PC-3 (cell line): ENCODE results near the gene CCL27. TPM values are rescaled to one million over a fixed set of nuclear protein-coding genes. Genes with fewer than 3 reads are reported as not detected.

ENCODE experiments used
- ATAC-seq: fragments of 200-7000 bp; cut with Tn5 transposase; 2 replicates; pipeline ENCODE4 v1.9.1; 2020; ENCODE audit warnings: mild to moderate bottlenecking, moderate library complexity
- BruUV-seq: library from RNA; stranded (reverse); fragments of 400-500 nt; replicated peaks from 2 replicates; lab custom pipeline; 2021; lab: Mats Ljungman, UMichigan
- CTCF ChIA-PET: fragments of 300-600 bp; sonication (Branson Sonifier 250); formaldehyde crosslinking; loops from one replicate; lab custom pipeline; 2022; ENCODE audit warnings: antibody characterized with exemption; lab: Charles Lee
- POLR2A ChIA-PET: fragments of 300-600 bp; sonication (Branson Sonifier 250); formaldehyde crosslinking; loops from one replicate; lab custom pipeline; 2022; ENCODE audit warnings: antibody characterized with exemption; ENCODE audit not compliant: unreplicated experiment; lab: Charles Lee
- DNase-seq: peaks from one replicate; pipeline ENCODE4 v3.0.0-alpha.2; 2015
- H2AFZ ChIP-seq: fragments of 300-600 bp; sonication (generic); 2 replicates; pipeline ENCODE4 v1.6.0; 2016; ENCODE audit warnings: antibody characterized with exemption, low read length
- H3F3A ChIP-seq: fragments of 300-600 bp; sonication (generic); one replicate; pipeline ENCODE4 v1.6.0; 2017; ENCODE audit warnings: antibody characterized with exemption, low read length, control low read depth, mild to moderate bottlenecking; ENCODE audit not compliant: unreplicated experiment
- H3K27ac ChIP-seq: fragments of 300-600 bp; sonication (generic); 2 replicates; pipeline ENCODE4 v1.5.1; 2016; ENCODE audit warnings: mild to moderate bottlenecking, low read length
- H3K27me3 ChIP-seq: fragments of 300-600 bp; sonication (generic); 2 replicates; pipeline ENCODE4 v1.6.1; 2016; ENCODE audit warnings: low read length, mixed read lengths
- H3K36me3 ChIP-seq: fragments of 300-600 bp; sonication (generic); 2 replicates; pipeline ENCODE4 v1.6.1; 2016; ENCODE audit warnings: low read depth, mixed run types, low read length, mixed read lengths
- H3K4me1 ChIP-seq: fragments of 300-600 bp; sonication (generic); 2 replicates; pipeline ENCODE4 v1.5.1; 2016; ENCODE audit warnings: low read length; ENCODE audit not compliant: insufficient read depth
- H3K4me2 ChIP-seq: fragments of 300-600 bp; sonication (generic); 2 replicates; pipeline ENCODE4 v1.6.0; 2016; ENCODE audit warnings: low read length
- H3K4me3 ChIP-seq: fragments of 300-600 bp; sonication (generic); 2 replicates; pipeline ENCODE4 v1.5.1; 2016; ENCODE audit warnings: mild to moderate bottlenecking, low read length, mixed read lengths
- H3K79me2 ChIP-seq: fragments of 300-600 bp; sonication (generic); 2 replicates; pipeline ENCODE4 v1.6.1; 2017; ENCODE audit warnings: low read length, mixed read lengths
- H3K9ac ChIP-seq: fragments of 300-600 bp; sonication (generic); 2 replicates; pipeline ENCODE4 v1.6.0; 2016; ENCODE audit warnings: mild to moderate bottlenecking, low read length
- H3K9me2 ChIP-seq: fragments of 300-600 bp; sonication (generic); replicated peaks from 2 replicates; pipeline ENCODE4 v1.6.1; 2016; ENCODE audit warnings: mixed run types, low read length, mixed read lengths
- H3K9me3 ChIP-seq: fragments of 300-600 bp; sonication (generic); 2 replicates; pipeline ENCODE4 v1.6.1; 2016; ENCODE audit warnings: low read length, mixed read lengths
- H4K20me1 ChIP-seq: fragments of 300-600 bp; sonication (generic); 2 replicates; pipeline ENCODE4 v1.6.1; 2016; ENCODE audit warnings: low read length, mixed read lengths
- CTCF ChIP-seq: fragments of 300-600 bp; sonication (generic); conservative IDR thresholded peaks from 2 replicates; pipeline ENCODE4 v1.5.1; 2017; ENCODE audit warnings: antibody characterized with exemption, low read depth, mild to moderate bottlenecking, low read length
- EZH2 ChIP-seq: fragments of 300-600 bp; sonication (generic); IDR thresholded peaks from one replicate; pipeline ENCODE4 v1.6.1; 2017; ENCODE audit warnings: antibody characterized with exemption, mild to moderate bottlenecking, low read length; ENCODE audit not compliant: unreplicated experiment
- EZH2phosphoT487 ChIP-seq: fragments of 300-600 bp; sonication (generic); IDR thresholded peaks from 2 replicates; pipeline ENCODE4 v1.6.1; 2018; ENCODE audit warnings: mild to moderate bottlenecking, antibody characterized with exemption, low read length, borderline replicate concordance
- intact Hi-C: fragments of 100-400 bp; cut with micrococcal nuclease; formaldehyde crosslinking; loops from 2 replicates; pipeline ENCODE4 v1.9.0; 2023
- total RNA-seq: library from RNA; depleted of rRNA; stranded (reverse); fragments of >200 nt; gene quantifications from 2 replicates; pipeline ENCODE4 v1.2.3, GENCODE V29; 2014

The CCL27 gene
- total RNA-seq, 1 experiment from 2014 or later = not detected

- Histone ChIP-seq H3K27ac (no peak overlapping the region), H3K4me1 (no peaks in the 10 kb centered on the region), H3K9me3 (no peaks in the 10 kb centered on the region), H3K9me2 (no peaks in the 10 kb centered on the region), H3K27me3 (peaks cover 24% of the 10 kb centered on the region), H3K4me2 (no peak overlapping the region), H3K9ac (no peak overlapping the region), H2AFZ (no peak overlapping the region), H3F3A (no peaks in the 10 kb centered on the region), H3K36me3 (no peaks in the 10 kb centered on the region), H4K20me1 (no peaks in the 10 kb centered on the region), H3K4me3 (no peak overlapping the region), H3K79me2 (no peaks in the 10 kb centered on the region)
- ChIA-PET CTCF (no interaction called here), POLR2A (no interaction called here)
- no peak for ATAC-seq
- BruUV-seq = no TSS peak
- intact Hi-C loops = no loop called here
- no peak for DNase-seq
- TF ChIP-seq EZH2phosphoT487 (no peak), EZH2 (no peak), CTCF (no peak)
Observed at GRCh38 chr9:34709196-34709978, 46.9 kb upstream of the CCL27 start.

GRCh38 chr9:34707130-34707529, 44.7 kb upstream of the CCL27 start:
- ChIA-PET POLR2A (no interaction called here), CTCF (no interaction called here)
- intact Hi-C loops = no loop called here
- H3K9me2 ChIP-seq = no peaks in the 10 kb centered on the region
- no peaks in the 10 kb centered on the region for H3K9me3 ChIP-seq
- 0 out of 2 replicates have a peak, but pooled peaks cover 3% of the 10 kb centered on the region for H3K27me3 ChIP-seq
- H3K4me3 ChIP-seq = no peak overlapping the region
- ATAC-seq (no peak), DNase-seq (no peak)
- no peak overlapping the region for H2AFZ ChIP-seq
- H4K20me1 ChIP-seq = no peaks in the 10 kb centered on the region
- H3K9ac ChIP-seq = no peak overlapping the region
- H3F3A ChIP-seq = no peaks in the 10 kb centered on the region
- H3K4me2 ChIP-seq = no peak overlapping the region
- no TSS peak for BruUV-seq
- no peaks in the 10 kb centered on the region for H3K79me2 ChIP-seq
- no peaks in the 10 kb centered on the region for H3K36me3 ChIP-seq
- no peak overlapping the region for H3K27ac ChIP-seq
- H3K4me1 ChIP-seq = no peaks in the 10 kb centered on the region
- TF ChIP-seq CTCF = no peak
- no peak for TF ChIP-seq EZH2
- TF ChIP-seq EZH2phosphoT487 = no peak
